ENCODE data around the gene PTPRT.

PTPRT gene

DNA sequence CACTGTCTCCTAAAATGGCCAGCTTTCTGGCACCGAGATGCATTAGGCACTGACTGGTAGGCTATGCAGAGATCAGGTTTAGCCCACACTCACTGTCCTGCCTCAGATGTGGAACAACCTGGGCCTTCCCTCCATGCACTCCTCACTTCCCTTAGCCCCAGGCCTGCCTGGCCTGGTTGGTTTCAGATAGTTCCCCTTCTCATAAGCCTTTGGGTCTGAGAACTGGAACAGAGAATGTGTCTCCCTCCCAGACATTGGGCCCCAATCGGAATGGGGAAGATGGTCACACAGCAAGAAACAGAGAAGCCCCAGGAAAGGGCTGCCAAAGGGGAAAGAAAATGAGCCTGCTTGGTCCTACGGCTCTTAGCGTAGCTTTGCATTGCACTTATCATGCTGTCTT is 809.4 kb downstream of the PTPRT start:
- Histone ChIP-seq H3K36me3 (no peaks in the 10 kb centered on the region), H3K4me3 (ENCODE audit: low read depth, low read length) (no peak overlapping the region), H3K4me1 (no peaks in the 10 kb centered on the region), H3K9me3 (no peaks in the 10 kb centered on the region), H3K27me3 (no peaks in the 10 kb centered on the region; the same call in 1 of the 2 replicates)
- DNase-seq: no peak
- TF ChIP-seq, protein P1, sequence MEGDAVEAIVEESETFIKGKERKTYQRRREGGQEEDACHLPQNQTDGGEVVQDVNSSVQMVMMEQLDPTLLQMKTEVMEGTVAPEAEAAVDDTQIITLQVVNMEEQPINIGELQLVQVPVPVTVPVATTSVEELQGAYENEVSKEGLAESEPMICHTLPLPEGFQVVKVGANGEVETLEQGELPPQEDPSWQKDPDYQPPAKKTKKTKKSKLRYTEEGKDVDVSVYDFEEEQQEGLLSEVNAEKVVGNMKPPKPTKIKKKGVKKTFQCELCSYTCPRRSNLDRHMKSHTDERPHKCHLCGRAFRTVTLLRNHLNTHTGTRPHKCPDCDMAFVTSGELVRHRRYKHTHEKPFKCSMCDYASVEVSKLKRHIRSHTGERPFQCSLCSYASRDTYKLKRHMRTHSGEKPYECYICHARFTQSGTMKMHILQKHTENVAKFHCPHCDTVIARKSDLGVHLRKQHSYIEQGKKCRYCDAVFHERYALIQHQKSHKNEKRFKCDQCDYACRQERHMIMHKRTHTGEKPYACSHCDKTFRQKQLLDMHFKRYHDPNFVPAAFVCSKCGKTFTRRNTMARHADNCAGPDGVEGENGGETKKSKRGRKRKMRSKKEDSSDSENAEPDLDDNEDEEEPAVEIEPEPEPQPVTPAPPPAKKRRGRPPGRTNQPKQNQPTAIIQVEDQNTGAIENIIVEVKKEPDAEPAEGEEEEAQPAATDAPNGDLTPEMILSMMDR (IDR thresholded peaks at IDR 0.05; ENCODE audit: low read depth, low read length): no peak

DNA sequence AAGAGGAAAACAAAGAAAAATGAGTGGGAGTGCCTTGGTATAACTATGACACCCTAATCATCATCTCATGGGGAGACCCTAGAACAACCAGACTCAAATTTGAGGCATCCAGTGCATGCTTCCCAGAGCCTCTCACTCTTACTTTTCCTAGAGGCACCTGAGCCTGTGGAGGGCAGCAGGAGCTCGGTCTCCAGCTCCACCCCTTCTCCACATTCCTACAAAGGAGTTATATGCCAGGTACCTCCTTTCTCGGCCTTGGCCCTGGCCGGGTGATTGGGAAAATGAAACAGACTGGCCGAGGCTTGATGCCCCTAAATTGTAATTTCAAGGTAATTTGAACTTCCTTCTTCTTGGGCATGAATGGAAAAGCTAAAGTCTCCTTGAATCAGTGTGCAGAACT is 810.3 kb downstream of the PTPRT start:
- H3K36me3 ChIP-seq: no peaks in the 10 kb centered on the region
- no peak overlapping the region for H3K4me3 ChIP-seq (ENCODE audit: low read depth, low read length)
- TF ChIP-seq, protein P1 (IDR thresholded peaks at IDR 0.05; ENCODE audit: low read depth, low read length): no peak
- H3K4me1 ChIP-seq: no peaks in the 10 kb centered on the region
- no peaks in the 10 kb centered on the region; the same call in 1 of the 2 replicates for H3K27me3 ChIP-seq
- H3K9me3 ChIP-seq: no peaks in the 10 kb centered on the region
- DNase-seq: no peak

- H3K4me1 ChIP-seq: no peaks in the 10 kb centered on the region
- no peaks in the 10 kb centered on the region for H3K36me3 ChIP-seq
- DNase-seq: no peak
- H3K9me3 ChIP-seq: no peaks in the 10 kb centered on the region
- TF ChIP-seq, protein P1 (IDR thresholded peaks at IDR 0.05; ENCODE audit: low read depth, low read length): no peak
- H3K4me3 ChIP-seq (ENCODE audit: low read depth, low read length): no peak overlapping the region
- H3K27me3 ChIP-seq: no peaks in the 10 kb centered on the region; the same call in 1 of the 2 replicates
Observed at GRCh38 chr20:42378826-42379225, 810.9 kb downstream of the PTPRT start.

DNA sequence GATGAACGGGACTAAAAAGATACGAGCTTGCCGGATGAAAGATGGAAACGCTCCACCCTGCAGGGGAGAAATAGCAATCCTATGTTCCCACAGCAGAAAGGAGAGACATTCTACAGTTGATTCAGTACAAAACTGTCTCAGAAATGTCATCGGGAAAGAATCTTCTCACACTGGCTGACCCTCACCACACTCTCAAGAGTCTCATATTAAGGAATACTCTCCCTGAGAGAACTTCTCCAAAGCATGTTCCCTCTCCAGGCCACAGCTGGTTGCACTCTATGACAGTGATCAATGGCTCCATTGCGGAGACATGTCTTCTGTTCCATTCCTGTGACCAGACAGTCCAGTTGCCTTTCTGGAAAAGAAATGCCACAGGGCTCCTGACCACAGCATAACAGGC is 813.6 kb downstream of the PTPRT start:
- DNase-seq: no peak
- TF ChIP-seq, protein P1 (IDR thresholded peaks at IDR 0.05; ENCODE audit: low read depth, low read length): no peak
- H3K36me3 ChIP-seq: no peaks in the 10 kb centered on the region
- no peaks in the 10 kb centered on the region for H3K4me1 ChIP-seq
- no peaks in the 10 kb centered on the region; the same call in 1 of the 2 replicates for H3K27me3 ChIP-seq
- no peak overlapping the region for H3K4me3 ChIP-seq (ENCODE audit: low read depth, low read length)
- no peaks in the 10 kb centered on the region for H3K9me3 ChIP-seq

GRCh38 chr20:42373049-42373448 is 816.7 kb downstream of the PTPRT start:
- Histone ChIP-seq H3K27me3 (no peaks in the 10 kb centered on the region; the same call in 1 of the 2 replicates), H3K9me3 (no peaks in the 10 kb centered on the region), H3K36me3 (no peaks in the 10 kb centered on the region), H3K4me1 (no peaks in the 10 kb centered on the region), H3K4me3 (ENCODE audit: low read depth, low read length) (no peak overlapping the region)
- TF ChIP-seq, protein P1 (IDR thresholded peaks at IDR 0.05; ENCODE audit: low read depth, low read length): no peak
- DNase-seq: no peak

DNA sequence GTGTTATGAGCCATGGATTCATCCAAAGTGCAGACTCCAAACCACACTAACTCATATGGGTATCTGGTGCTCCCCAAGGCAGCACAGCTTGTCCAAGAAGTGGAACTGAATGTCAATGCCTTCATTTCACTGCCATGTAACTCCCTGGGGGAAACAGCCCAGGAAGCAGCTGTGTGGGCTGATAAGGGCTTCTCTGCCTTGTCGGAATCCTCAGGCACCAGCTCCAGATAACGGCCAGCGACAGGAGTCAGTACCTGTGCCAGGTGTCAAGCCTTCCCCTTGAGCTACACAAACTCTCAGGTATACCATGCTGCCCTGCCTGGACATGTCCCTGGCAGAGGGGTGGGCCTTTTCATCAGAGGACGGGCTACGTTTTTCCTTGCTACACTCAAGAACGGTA is 819.6 kb downstream of the PTPRT start:
- DNase-seq: no peak
- no peak overlapping the region for H3K4me3 ChIP-seq (ENCODE audit: low read depth, low read length)
- no peaks in the 10 kb centered on the region for H3K27me3 ChIP-seq
- no peaks in the 10 kb centered on the region for H3K9me3 ChIP-seq
- H3K36me3 ChIP-seq: no peaks in the 10 kb centered on the region
- TF ChIP-seq, protein P1 (IDR thresholded peaks at IDR 0.05; ENCODE audit: low read depth, low read length): no peak
- H3K4me1 ChIP-seq: no peaks in the 10 kb centered on the region
